Right lobe of liver (tissue), 4 donors: ENCODE measurements around the gene HOTAIR.

Source experiments
- POLR2A ChIP-seq: fragments of 450-650 bp; IDR thresholded peaks from one replicate; pipeline ENCODE4 v1.6.1; 2017; ENCODE audit warnings: antibody characterized with exemption, mild to moderate bottlenecking
- TF ChIP-seq, protein P1 (sequence below), 4 donors: fragments of 200-600 bp in 3 of 4; fragments of 450-650 bp in 1 of 4; IDR thresholded peaks; one replicate each; pipeline versions ENCODE4 v1.5.1 to v1.8.0; 2016 to 2022; ENCODE audit warnings: antibody characterized with exemption in 4 of 4, mild to moderate bottlenecking in 2 of 4
- donor health status: DM: no; HTN: no; CAD: no.
- donor health status: DM: no; HTN: no; CAD: no.
- donor health status: DM: no; HTN: yes; CAD: no.

DNA sequence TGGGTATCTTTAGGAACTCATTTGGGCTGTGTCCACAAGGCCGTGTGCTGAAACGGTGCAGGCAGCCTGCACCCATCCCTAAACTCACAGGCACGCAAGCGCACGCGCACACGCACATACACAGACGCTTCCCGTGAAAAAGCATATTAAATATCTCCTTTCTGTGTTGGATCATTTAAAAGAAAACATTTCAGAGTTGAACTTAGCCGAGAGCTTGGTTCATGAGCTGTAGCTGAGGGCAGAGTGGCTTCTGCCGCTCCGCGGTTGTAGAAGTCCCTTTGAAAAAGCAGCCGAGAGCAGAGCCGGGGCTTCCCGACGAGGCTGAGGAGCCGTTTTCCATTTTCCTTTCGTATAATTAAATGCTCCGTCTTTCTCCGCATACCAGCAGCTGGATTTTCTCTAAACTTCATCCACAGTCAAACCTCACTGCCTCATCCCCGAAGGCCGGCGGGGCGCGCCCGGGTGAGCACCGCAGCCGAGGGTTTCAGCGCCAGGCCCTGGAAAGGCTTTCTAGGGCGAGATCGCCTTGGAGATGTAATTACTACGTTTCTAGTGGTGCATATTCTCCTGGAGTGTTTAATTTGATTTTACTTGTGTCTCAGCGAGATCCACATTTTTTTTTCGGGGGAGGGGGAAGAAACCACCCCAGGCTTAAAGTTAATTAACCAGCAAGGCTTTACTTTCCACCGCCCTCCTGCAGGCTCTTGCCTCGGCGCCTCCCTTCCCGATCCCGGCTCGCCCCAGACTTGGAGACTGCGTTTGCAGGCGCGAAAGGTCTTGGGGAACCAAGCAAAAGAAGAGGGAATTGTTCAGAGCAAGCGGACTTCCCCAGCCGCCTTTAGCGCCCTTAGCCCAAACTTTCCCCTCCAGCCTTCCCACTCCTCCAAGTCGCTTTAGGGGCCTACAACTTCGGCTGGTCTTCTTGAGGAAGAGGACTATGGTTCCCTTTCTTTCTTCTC, 39.1 kb downstream of the HOTAIR start:
- TF ChIP-seq, protein P1, sequence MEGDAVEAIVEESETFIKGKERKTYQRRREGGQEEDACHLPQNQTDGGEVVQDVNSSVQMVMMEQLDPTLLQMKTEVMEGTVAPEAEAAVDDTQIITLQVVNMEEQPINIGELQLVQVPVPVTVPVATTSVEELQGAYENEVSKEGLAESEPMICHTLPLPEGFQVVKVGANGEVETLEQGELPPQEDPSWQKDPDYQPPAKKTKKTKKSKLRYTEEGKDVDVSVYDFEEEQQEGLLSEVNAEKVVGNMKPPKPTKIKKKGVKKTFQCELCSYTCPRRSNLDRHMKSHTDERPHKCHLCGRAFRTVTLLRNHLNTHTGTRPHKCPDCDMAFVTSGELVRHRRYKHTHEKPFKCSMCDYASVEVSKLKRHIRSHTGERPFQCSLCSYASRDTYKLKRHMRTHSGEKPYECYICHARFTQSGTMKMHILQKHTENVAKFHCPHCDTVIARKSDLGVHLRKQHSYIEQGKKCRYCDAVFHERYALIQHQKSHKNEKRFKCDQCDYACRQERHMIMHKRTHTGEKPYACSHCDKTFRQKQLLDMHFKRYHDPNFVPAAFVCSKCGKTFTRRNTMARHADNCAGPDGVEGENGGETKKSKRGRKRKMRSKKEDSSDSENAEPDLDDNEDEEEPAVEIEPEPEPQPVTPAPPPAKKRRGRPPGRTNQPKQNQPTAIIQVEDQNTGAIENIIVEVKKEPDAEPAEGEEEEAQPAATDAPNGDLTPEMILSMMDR (IDR thresholded peaks at IDR 0.05), result no peak
- TF ChIP-seq POLR2A, result no peak
